Stimulated activated CD8-positive, alpha-beta memory T cell treated with anti-CD3 and anti-CD28 coated beads, Interleukin-12 subunit alpha, Interleukin-12 subunit beta, amount 100 ng/mL, for 24 hours (primary cell): ENCODE data around the gene R3HDML.
A peak's percentile ranks its signal among the peaks of the same experiment; 100 is the strongest.

ENCODE experiments used
- DNase-seq: peaks from one replicate; pipeline ENCODE4 v3.0.0-alpha.2; 2020; ENCODE audit errors: extremely low read depth

Gene R3HDML

DNA sequence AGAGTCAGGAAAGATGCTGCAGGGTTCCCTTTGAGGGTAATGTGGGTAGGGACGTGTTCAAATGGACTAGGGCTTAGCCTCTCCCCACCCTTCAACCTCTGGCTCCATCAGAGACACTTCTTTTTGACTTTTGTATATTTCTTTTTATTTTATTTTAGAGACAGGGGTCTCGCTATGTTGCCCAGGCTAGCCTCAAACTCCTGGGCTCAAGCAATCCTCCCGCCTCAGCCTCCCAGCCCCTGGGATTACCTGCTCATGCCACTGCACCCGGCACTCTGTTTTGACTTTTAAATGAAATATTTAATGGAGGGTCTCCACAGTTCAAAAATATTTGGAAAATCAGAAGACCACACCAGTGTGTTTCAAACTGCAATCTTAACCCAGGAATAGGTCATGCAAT is 27.2 kb downstream of the R3HDML start:
- no peak for DNase-seq

DNA sequence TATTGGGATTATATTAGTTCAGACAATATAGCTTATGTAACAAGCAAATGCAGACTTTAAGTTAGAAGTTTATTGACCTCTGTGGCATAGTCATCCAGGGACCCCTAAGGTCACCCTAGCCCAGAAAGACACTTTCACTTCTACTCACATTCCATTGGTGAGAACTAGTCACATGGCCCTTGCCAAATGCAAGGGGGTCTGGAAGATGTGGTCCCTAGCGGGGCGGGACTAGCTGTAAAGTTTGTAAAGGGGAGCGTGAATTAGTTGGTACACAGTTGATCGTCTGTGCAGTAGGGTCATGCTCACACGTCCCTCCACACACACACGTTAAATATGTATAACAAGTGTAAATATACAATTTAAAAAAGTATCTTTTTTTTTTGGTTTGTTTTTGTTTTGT is 27.9 kb downstream of the R3HDML start:
- DNase-seq, result no peak

GRCh38 chr20:44367746-44368145 is 30.9 kb downstream of the R3HDML start:
- DNase-seq, result no peak

GRCh38 chr20:44370639-44371218 is 33.9 kb downstream of the R3HDML start:
- DNase-seq, result no peak

DNA sequence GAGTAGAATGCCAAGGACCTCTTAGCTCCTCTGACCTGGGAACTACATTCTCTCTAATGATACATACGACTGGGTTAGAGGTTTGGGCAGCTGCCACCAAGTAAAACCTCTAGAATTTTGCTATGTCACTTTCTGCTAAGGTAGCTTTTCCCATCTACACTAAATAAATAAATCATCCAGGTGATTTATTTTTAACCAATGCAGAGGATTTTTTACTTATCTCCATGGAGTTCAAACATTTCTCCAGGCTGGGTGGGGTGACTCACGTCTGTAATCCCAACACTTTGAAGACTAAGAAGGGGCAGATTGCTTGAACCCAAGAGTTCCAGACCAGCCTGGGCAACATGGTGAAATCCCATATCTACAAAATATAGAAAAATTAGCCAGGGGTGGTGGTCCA is 45.8 kb downstream of the R3HDML start:
- DNase-seq, result no peak

- DNase-seq, result peak; percentile 62
These were observed 47.7 kb downstream of the R3HDML start for GRCh38 chr20:44384423-44385027.

DNA sequence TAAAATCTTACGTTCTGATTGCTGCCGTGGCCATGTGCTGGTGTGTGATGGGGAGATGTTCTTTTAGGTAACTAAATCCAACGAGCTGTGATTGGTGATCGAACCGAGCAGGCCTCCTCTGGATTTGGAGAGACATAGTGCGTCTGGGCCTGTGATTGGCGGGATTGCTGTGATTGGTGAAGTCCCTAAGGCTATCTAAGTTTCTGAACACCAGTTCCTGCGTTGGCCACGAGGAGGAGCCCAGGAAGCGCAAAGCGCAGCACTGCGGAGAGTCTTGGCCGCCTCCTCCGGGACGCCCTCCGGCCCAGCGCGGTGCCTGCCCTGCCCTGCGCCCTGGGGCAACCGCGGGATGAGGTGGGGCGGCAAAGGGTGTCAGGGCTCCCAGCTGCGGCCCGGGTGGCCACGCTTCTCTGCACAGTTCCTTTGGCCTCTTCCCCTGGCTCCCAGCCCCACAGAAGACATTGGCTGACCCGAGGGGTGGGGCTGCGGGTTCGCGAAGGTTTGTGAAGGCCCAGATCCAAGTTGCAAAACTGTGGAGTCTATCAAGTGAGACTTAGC is 51.7 kb downstream of the R3HDML start:
- peak; percentile 43 for DNase-seq

DNA sequence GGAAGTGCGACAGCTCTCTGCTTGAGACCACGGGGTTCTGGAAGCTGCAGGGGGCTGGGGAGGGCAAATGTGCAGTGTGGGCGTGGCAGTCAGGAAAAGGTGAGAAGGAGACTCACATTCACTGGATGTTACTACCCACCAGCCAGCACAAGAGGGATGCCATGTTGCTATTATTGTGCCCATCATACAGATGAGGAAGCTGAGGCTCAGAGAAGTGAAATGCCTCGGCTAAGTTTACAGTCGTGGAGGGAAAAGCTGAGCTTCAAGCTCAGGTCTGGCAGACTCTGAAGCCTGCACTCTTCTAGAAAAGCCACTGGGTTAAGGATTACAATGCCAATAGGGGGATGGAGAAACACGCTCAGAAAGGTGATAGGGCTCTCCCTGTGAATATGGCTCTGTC is 53.0 kb downstream of the R3HDML start:
- no peak for DNase-seq

DNA sequence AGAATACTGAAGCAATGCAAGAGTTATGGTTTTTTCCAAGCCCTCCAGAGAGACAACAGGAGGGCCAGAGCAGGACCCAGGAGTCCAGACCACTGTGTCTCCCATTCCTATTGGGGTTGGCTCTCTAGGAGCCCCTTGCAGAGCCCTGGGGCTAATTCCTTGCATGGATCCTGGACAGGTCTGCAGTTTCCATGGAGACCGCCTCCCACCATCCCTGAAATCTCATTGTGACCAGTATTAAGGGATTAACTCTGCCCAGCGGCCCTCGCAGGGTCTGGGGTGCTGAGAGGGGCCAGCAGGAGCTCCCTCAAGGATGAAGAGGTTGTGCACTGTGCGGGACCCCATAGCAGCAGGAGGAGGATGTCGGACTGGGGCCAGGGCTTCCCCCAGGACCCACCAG is 53.4 kb downstream of the R3HDML start:
- no peak for DNase-seq

DNA sequence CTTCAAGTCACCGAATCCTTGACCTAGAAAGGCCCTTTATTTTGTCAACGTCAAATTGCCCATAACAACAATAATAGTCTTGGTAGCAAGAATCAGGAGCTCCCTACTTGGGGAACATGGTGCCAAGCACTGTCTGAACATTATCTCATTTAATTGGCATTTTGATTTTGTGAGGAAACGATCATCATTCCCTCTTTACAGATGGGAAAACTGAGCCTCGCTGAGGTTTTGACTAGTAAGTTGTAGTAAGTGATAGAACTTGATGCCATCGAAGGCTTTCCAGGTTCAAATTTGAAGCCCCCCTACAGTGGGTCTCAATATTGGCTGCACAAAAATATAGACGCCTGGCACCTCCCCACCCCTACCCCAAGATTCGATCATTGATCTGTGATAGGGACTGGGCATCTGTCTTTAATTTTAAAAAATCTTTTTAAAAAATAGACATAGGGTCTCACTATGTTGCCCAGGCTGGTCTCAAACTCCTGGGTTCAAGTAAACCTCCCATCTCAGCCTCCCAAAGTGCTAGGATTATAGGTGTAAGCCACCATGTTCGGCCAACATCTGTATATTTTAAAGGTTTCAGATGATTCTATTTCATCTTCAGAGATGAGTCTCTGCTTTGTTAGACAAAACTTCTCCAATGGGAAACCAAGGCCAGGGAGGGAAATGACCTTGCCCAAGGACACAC is 55.4 kb downstream of the R3HDML start:
- DNase-seq, result no peak

DNA sequence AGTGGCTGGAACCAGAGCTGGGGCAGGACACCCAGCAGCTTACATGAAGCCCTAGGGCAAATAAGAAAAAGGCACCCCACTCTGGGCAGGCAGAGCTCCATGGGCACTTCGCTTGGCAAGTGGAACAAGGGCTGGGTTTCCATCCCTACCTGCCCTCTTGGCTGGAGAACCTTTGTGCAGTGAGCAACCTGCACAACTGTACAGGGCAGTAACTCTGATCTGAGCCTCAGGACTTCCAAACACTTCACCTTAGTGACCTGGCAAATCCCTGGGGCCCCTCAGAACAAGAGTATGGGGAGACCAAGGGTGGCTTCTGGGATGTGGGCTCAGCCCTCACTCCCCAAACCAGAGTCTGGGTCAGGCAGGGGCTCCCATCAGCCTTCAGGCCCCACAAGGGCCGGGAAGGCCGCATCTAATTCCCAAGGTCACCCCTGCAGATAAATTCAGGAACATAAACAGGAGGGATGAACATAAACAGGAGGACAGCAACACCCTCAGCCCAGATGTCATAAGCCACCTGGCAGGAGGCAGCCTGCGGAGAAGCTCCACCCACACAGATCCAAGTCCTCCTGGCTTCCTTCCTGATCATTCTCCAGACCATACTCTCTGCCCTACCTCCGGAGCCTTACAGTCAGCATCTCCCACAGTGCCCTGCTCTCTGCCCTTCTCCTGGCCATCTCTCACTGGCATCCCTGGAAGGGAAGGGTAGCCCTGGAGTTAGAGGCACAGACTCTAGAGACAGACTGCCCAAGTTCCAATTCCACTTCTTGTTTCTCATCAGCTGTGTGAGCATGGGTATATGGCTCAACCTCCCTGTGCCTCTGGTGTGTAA is 56.1 kb downstream of the R3HDML start:
- DNase-seq, result no peak

DNA sequence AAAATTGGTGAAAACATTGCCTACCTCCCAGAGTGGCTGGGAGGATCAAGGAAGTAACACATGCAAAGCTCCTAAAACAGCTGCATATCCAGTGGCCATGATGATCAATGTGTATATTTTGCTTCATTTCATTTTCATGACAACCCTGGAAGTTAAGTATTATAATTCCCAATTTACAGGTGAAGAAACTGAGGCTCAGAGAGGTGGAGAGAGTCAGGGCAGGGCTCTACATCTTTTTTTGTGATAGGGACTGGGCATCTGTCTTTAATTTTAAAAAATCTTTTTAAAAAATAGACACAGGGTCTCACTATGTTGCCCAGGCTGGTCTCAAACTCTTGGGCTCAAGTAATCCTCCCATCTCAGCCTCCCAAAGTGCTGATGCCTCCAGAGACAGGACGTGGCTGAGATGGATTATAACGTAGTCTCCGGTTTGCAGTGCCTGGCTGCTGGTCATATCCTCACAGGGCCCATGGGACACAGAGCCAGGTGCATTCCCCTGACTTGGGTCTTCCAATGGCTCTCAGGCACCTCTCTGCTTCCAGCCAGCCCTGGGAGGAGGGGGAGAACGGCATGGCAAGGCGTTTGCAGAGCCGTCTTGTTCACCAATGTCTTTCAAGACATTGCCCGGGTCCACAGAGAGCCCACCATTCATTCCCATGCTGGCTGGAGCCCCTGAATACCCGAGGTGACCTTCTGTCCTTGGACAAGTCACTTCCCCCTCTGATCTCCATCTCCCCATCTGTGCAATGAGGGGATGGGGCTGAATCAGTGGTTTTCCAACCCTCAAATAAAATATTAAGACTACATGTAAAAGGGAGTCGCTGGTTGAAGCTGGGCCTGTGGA is 57.0 kb downstream of the R3HDML start:
- no peak for DNase-seq

DNA sequence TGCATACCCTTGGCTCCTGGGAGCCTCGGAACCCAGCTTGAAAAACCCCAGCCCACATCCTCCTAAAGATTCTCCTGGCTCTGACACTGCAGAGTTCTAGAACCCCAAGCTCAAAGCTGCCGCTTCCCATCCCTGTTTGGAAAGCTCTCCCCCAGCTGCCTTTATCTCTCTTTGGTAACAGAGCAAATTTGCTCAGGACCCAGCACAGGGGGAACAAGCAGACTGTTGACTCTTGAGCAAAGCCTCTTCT is 57.5 kb downstream of the R3HDML start:
- DNase-seq, result no peak

GRCh38 chr20:44394702-44395460 is 58.0 kb downstream of the R3HDML start:
- no peak for DNase-seq

DNA sequence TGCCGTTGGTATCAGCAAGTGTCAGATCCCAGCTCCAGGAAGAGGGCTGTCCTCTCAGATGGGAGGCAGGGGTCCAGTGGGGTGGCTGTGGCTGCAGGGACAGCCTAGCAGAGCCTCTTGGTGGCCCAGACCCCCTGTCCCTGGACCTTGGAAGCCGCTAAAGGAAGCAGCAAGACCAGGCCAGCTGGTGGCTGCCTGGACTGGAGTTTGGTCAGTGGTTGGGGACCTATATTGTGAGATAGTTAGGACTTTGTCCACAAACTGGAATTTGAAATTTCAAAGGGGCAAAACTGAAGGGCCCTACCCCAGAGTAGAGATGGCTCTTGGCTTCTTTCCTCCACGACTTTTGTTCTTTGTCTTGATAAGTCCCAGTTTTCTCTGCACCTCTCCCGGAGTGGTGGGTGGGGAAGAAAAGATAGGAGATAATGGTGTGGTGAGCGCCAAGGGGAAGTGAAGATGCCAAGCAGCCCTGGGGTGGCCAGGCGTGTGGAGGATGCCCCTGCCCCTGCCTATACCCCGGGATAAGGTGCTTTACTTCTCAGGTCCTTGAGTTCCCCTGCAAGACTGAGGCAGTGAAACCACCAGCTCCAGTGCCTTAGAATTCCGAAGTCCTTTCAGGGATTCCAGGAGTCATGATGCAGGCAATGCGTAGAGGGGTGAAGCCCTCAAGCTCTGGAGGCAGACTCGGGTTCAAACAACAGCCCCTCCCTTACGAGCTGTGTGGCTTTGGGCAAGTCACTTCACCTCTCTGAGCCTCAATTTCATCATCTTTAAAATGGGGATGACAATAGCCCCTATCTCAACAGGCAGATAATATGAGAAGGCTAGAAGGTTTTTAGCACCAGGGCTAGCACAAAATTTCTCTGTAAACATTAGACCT is 58.9 kb downstream of the R3HDML start:
- no peak for DNase-seq

DNA sequence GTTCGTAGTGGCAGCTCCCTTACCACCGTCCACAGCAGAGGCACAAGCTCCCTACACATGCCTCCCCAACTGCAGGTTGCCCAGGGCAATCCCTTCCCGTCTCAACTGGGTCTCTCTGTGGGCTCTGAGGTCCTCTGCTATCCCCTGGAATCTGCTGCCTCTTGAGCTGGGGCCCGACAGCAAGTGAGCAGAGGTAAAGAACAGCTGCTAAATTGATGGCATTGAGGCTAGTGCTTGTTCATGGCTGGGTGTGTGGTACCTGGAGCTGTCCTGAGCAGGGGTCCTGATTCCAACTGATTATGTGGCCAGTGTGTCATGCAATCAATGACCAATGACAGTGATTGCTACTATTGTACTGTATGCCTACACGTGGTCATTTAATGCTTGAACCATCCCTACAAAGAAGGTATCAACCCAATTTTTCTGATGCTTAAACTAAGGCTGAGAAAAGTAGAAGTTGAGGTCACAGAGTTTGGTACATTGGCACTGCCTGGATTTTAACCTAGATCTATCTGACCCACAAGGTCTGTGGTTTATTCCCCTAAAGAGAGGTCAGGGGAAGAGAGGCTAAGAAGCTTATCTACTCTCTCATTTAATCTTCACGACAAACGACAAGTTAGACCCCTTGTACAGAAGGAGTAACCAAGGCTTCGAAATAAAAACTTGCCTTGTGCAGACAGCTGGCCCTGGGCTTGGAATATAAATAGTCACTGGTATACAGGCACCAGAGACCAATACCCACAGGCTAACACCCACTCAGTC is 59.7 kb downstream of the R3HDML start:
- no peak for DNase-seq

DNA sequence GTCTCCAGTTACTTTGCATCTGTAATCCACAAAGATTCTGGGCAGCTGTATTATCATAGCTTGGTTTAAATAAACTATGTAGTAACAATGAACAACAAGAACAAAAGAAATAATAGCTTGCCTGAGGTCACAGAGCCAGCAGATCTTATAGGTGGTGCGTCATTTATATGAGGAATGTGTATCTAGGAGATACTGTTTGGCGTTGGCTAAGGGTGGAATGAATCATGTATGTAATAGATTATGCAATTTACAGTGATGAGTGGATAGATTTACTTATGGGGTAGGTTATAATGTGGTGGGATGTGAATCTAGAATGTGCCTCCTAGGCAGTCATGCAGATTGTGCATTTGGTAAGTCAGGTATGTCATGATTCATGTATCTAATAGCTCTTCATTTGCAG is 61.5 kb downstream of the R3HDML start:
- DNase-seq, result no peak

- DNase-seq, result no peak
These were observed 62.6 kb downstream of the R3HDML start for GRCh38 chr20:44399446-44399845.

DNA sequence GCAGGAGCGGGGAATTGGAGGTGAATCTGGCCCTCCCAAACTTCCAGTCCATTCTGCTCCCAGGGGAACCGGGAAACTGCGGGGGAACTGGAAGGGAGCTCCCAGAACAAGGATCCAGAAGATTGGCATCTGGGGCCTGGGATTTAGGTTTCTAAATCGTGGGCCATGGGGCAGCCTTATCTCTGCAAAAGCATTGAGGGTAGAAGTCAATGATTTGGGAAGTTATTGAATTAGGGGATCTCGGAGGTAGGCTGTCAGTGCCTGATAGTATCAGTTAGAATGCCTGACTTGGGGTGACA is 63.8 kb downstream of the R3HDML start:
- DNase-seq, result no peak
